GM19328 (cell line): Measurements from ENCODE around the gene KRTAP13-3.
A peak's percentile ranks its signal among the peaks of the same experiment; 100 is the strongest.

Experiments used
- ATAC-seq: cut with Tn5 transposase; IDR thresholded peaks from one replicate; pipeline ENCODE4 v1.9.1; 2021; ENCODE audit warnings: mild to moderate bottlenecking, moderate library complexity; ENCODE audit not compliant: unreplicated experiment

KRTAP13-3 gene, protein sequence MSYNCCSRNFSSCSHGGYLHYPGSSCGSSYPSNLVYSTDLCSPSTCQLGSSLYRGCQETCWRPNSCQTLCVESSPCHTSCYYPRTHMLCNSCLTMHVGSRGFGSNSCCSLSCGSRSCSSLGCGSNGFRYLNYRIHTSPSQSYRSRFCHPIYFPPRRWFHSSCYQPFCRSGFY

DNA sequence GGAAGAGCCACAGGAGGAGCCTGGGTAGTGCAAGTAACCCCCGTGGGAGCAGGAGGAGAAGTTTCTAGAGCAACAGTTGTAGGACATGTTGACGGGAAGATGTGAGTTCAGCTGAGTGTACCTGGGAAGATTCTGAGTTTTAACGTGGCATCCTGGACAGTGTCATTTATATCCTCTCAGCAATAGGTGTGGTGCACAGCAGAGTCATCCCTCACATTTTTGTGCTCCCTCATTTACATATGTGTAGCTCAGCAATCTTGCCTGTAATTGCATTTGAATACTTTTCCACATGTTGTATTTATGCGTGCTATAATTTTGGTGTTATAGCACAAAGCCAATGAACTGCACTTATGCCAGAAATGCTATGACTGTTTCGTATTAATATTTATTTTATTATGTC lies at the start of gene KRTAP13-3:
TSS of gene KRTAP13-3 (minus strand) at position 101 of the 400 bp plus-strand sequence. CDS start at position 87, 14 bp downstream.
- no peak for ATAC-seq

DNA sequence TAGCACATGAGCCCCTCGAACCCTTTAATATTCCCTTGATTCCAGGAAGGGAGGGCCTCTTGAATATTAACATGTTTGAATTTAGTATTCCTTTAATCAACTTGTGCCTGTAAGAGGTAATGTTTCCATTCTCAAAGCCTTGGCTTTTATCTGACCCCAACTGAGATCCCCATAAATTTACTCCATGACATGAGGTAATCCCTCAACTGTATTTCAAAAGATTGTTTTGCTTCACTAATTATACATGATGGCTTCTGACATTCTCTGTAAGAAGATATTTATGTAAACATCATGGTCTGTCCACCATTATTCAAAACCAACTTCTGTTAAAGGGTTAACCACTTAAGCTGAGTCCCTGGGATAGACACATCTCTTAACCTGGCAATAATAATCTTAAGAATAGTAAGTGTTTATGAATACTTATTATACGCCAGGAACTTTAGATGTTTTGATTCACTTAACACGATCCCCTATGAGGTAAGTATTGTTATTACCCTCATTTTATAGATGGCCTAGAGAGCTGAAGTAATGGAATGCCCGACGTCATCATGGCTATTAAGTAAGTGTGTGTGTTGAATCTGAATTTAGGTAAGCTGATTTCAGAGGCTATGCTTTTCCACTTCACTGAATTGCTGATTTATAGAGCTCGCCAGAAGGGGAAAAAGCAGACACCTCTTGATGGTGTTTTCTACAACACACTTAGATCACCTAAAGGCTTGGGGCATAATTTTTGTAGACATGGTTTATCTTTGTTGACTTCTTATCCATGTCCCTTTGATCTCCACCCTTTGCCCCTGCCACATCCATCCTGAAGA lies 43.4 kb upstream of the KRTAP13-3 start:
- no peak for ATAC-seq

DNA sequence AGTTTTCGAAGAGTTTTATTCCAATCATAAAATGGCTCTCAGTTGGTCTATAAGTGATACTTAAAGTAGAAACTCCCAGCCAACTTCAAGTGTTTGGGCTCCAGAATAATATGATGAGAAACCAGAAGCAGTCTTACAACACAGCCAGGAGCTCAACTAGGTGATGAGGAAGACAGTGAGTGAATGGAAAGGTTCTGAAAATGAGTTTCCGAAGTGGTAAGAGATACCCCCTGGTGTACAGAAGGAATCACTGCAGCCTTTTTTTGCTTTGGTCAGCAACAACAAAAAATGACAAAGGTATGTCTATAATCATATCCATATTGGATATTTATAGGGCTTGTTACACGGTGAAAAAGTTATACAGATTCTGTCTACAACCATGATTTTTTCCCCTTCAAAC lies 38.0 kb upstream of the KRTAP13-3 start:
- no peak for ATAC-seq

DNA sequence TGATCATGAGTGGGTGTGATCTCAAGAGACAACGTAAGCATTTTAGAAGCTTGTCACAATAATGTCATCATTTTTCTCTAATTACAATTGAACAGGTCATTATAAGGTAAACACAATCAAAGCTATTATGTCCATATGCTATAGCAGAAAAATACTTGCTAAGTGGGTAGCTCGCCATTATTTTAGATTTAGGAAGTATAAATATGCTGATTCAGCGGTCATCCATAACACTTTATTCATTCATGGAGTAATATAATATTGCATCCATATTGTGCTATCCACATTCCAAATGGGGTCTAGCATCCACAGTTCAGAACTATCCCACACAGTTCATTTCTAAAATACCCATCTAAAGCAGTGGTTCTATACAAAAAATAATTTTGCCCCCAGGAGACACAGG lies 22.8 kb upstream of the KRTAP13-3 start:
- ATAC-seq = no peak

DNA sequence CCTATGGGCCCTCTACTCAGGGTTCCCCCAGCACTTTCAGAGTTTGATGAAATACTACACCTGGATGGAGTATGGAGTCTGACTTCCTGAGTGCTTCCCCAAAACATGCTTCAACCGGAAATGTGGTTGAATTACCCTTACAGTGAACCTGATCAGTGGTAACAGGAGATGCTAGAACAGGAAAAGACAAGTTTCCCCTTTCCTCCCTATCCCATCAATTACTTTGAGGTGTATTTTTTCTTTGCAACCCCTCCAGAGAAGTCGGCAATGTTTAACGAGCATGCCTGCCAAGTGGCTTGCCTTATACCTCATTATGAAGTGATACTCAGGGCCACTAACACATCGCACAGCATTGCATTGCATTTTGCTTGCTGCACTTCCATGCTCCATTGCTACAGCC lies 21.3 kb upstream of the KRTAP13-3 start:
- ATAC-seq = no peak

DNA sequence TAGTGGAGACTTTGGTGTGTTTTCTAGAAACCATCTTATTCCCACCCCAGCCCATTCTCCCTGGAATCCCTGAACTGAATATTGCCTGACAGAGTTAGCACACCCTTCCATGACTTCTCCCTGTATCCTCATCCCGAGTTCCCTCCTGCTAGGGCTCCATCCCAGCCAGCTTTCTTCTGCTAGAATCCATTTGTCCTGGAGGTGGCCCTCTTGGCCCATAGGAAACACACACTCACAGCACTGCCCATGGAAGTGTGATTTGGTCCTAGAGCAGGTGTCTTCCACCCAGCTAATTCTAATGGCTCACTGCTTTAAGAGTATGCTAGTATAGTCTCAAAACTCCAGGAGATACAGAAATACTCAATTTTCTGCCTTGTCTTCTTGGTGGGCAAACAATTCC lies 18.5 kb upstream of the KRTAP13-3 start:
- no peak for ATAC-seq

DNA sequence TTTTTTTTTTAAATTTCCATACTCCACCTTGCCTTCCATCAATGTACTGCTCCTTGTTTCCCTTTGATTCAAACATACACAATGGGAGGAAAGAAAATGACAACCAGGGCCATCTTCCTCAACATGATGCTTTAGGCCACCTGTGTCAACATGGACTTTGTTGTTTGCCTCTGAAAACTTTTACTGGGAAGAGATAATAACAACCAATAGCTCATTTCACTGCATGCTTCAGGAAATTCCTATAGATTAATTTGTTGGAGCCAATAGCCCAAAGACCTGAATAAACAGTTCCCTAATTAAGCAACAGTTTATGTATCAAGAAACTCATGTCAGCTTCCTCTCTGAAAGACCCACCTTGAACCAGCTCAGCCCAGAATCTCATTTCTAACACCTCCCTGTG lies 17.5 kb upstream of the KRTAP13-3 start:
- ATAC-seq = no peak

DNA sequence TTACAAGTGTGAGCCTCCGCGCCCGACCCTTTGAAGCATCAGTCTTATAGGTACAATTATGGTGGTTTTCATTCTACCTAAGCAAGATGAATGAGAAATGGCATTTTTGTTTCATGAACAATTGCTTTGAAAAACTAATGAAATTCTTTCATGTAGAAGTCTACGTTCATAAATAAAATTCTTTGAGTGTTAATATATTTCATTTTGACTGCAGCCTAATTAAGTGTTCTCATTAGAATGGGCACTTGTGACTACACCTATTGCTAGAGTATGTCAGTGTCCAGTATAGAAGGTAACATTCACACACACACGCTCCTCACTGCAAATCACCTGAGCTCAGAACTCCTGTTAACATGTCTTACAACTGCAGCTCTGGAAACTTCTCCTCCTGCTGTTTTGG lies 14.2 kb upstream of the KRTAP13-3 start, which contains the start of gene KRTAP15-1:
TSS of gene KRTAP15-1 (plus strand) at position 301 of the 400 bp plus-strand sequence. CDS start at position 354, 53 bp downstream.
- ATAC-seq = no peak

DNA sequence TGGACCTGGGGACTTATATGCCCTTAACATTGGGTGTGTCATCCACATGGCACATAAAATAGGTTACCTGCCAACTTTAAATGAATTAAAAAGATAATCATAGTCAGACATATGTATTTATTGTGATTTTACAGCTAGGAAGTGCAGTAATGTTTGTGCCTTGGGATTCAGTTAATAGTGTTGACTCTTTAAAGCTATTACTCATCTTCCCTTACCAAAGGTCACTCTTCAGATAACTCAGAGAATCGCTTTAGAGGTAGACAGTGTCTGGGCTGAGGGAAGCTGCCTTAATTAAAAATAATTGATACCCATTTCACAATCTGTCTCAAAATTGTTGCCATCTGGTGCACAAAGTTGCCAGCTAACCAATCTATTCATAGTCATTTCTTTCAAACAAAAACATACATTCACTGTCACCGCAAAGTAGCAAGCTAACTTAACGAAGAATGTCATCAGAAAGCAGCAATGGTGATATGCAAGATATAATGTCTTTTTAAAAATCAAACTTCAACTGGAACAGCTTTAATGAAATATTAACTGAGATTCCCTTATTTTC lies 11.4 kb upstream of the KRTAP13-3 start:
- ATAC-seq = no peak

DNA sequence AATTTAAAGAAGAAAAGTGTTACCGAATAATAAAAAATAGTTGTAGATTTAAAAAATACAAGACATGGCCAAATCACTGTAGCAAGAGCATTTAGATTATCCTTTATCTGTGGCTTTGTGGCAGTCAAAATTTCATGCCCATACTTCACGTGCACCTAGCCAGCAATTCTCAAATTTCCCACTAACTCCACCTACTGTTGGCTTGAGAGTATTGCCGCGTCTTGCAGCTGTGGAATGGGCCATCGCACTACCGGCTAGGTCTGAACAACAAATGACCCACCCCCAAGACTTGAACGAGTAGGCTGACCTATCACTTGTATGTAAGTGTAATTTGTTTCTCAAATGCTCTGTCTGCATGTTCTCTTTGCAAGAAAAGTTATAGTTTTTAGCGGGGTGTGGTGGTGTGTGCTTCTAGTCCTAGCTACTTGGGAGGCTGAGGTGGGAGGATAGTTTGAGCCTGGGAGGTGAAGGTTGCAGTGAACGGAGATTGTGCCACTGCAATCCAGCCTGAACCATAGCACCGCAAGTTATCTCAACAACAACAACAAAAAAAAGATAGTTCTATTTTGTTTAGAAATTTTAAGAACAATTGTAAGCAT lies 8.4 kb upstream of the KRTAP13-3 start:
- peak; percentile 58 for ATAC-seq

DNA sequence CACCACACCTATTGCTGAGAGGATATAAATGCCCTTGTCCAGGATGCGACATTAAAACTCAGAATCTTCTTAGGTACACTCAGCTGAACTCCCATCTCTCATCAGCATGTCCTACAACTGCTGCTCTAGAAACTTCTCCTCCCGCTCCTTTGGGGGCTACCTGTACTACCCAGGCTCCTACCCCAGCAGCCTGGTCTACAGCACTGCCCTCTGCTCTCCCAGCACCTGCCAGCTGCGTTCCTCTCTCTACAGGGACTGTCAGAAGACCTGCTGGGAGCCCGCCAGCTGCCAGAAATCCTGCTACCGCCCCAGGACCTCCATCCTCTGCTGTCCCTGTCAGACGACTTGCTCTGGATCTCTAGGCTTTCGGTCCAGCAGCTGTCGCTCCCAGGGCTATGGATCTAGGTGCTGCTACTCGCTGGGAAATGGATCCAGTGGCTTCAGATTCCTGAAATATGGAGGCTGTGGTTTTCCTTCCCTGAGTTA lies 4.5 kb upstream of the KRTAP13-3 start, which contains the start of gene KRTAP13-4:
TSS of gene KRTAP13-4 (plus strand) at position 51 of the 486 bp plus-strand sequence. CDS start at position 107, 56 bp downstream.
- no peak for ATAC-seq

DNA sequence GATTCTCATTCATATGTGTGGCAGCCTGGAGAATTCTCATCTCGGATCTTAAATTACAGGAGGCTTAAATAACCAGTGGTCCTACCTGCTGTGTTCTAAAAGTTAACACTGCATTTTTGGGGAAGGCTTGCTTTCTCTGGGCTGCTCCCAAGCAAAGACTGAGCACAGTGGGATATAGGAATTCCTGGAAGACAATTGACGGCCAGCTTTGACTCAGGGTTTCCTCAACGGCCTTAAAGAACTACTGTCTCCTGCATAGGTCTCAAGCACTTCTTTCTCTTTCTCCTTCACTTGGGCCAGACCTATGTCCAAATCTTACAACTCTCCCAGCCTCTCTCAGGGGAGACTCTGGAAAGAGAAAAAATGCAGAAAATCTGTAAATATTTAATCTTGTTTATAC lies 1.0 kb upstream of the KRTAP13-3 start:
- no peak for ATAC-seq

DNA sequence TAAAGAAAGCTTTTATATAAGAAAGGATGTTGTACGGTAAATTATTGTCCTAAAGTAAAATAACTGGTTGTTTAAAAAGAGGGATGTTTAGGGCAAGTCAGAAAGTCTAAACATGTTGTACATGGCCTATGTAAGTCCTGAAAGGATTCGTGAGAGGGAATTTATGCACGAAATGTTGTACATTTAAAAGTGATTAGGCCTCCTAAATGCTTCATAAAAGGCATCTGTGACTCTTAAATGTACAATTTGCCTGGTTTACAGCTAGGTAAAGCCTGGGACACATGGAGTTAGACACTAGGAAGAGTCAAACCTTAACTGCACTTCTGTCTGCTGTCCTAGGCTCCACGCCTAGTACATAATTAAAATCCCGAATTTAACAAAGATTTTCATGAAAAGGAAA lies 9.7 kb downstream of the KRTAP13-3 start:
- no peak for ATAC-seq

DNA sequence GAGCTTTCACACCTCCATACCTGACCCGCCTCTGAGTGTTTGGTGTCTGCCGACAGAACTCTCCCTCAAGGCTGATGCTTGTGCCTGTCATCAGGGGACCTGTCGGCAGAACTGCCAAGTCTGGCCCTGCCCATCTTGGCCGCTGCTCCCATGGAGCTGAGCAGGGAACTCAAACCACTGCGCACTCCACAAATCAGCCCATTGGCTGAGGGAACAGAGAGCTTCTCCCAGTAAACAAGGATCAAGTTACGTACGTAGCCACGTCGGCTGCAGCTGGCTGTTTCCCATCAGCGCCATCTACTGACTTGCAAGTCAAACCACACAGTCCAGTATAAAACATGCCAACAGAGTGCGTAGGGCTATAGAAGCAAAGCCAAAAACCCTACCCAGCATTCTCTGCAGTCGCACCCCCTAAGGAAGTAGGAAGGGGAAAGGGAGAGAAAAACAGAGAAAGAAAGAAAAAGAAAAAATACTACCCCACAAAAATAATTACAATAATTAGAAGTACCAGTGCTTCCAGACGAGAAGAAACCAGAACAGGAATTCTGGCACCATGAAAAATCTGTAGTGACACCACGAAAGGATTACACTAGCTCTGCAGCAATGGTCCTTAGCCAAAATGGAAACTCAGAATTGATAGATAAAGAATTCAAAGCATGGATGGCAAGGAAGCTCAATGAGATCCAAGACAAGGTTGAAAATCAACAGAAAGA lies 16.8 kb downstream of the KRTAP13-3 start:
- ATAC-seq = no peak

DNA sequence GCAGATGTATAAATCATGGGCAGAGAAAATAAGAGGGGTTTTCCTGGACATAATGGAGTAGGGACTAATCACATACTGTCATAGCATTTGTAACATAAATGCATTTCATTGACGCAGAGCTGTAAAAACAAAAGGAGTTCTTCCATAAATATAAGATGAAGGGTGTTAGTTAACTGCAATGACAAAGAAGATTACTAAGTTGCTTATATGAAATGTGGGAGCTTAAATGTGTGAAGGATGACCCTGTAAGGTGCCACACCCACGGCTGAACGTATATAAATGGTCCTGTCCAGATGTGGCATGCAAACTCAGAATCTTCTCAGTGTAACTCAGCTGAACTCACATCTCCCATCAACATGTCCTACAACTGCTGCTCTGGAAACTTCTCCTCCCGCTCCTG lies 30.0 kb downstream of the KRTAP13-3 start, which contains the start of gene KRTAP13-1:
TSS of gene KRTAP13-1 (plus strand) at position 301 of the 400 bp plus-strand sequence. CDS start at position 357, 56 bp downstream.
- no peak for ATAC-seq

DNA sequence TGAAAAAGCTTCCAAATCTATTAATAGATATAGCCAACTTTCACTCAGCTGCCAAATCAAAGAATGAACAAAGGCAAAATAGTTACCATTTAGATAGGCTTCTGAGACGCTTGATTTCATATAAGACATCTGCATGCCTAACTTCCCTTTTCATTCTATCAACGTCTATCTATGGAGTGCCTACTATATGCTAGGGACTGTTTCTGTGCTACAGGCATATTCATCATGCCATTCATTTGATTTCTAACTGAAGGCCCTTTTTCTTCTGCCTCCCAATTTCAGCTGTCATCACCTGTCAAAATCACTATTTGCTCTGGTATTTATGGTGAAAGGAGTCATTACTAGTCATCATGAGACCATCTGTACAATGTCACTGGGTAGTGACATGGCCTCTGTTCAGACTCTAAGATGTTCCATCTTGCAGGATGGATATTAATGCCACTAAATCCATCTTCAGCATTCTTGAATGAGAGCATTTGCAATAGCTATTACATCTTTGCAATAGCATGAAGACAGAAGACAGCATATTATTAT lies 34.2 kb downstream of the KRTAP13-3 start:
- no peak for ATAC-seq

DNA sequence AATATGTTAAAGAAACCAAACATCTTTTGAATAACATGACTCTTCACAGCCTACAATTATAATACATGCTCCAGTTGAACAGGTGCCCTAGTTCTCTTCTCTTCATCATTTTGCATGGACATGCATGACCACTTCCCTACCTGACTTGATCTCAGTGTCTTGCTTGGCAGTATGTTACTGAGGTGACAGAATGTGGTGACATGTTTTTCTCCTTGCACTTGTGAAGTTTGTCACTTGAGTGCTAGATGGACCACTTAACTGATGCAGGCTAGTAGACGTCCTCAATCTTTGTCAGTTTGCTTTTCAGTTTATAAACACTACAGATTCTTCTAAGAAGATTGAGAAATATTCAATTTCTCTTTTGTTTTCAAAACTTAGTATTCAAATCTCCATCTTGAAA lies 43.5 kb downstream of the KRTAP13-3 start:
- no peak for ATAC-seq
